ENCODE data around the gene C2orf81. TPM values are rescaled to one million over a fixed set of nuclear protein-coding genes. Genes with fewer than 3 reads are reported as not detected.
A peak's percentile ranks its signal among the peaks of the same experiment; 100 is the strongest.
"Not testable (repeated sequence)": the region's sequence is repeated elsewhere in the genome, so short reads cannot be mapped to it uniquely, and the experiment has no call there.

Gene C2orf81
- 1 to 10 TPM; 3.7 to 8.8 (median 7.6) TPM for polyA plus RNA-seq (ENCODE audit: low read depth in 6 of 6)

DNA sequence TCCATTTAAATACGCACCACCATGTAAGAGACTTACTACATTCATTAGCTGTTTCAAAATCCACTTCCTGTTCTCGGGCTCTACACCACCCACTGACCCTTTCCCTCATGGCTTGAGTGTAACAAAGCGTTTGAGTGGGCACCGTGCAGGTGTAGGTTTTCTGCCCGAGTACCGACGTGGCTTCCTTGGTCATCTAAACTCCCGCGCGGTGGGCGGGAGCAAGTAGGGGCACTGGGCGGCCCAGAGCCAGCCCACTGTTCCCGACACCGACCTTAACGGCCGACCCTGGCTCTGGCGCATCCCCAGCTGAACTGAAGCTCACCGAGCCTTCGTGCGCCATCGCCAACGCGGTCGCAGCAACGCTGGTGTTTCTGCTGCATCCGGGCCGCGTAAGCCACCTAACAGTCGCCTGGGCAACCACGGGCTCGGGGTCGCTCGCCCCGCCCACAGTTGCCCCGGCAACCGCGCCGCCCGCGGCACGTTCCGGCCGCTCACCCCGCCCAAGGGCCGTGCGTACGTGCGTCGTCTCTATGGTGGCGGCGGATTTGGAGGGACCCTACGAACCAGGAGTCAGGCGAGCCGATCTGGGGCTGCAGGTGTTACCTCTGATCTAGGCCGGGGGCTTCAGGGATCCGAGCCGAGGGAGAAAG lies at the start of gene C2orf81, which contains the start of gene WDR54:
C2orf81 (minus strand) TSS at position 399 of the 650 bp plus-strand sequence; CDS start at position 340, 59 bp downstream.
WDR54 (plus strand) TSS at position 510 of the 650 bp plus-strand sequence. CDS start 424 bp downstream, outside the sequence.
- Mint-ChIP-seq H3K36me3 (no peaks in the 10 kb centered on the region), H3K9me3 (no peaks in the 10 kb centered on the region), H3K4me3 (peak within 1 kb of the TSS; percentile 94 to 100 (median 98)), H3K27ac (peak within 1 kb of the TSS; percentile 95 to 100 (median 100)), H3K27me3 (no peaks in the 10 kb centered on the region), H3K4me1 (peaks cover 29 to 64% (median 38%) of the 10 kb centered on the region in 3 donors)
- ATAC-seq (ENCODE audit: low read depth in 2 of 2) = peak; percentile 87 to 88
- peak; percentile 97 for DNase-seq

- not testable (repeated sequence) for ATAC-seq (ENCODE audit: low read depth in 2 of 2)
Measured at GRCh38 chr2:74470742-74471141, 49.3 kb upstream of the C2orf81 start.

DNA sequence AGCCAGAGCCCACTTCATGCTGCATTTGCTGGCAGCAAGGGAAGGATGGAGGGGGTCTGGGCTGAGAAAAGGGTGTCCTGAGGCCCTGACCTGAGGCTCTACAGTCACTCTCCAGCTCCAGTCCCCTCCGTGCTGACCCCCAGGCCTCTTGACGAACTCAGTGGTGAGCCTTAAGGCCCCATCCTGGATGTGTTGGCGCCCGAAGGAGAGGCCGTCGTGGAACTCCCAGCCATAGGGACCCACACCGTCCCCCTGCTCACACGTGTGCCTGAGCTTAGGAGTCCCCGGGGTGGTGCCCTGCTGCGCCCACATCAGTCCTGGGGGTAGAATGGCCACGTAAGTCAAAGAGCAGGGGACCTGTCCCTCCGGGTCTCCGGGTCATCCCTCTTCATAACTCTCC lies 43.0 kb upstream of the C2orf81 start:
- Mint-ChIP-seq H3K4me1 (peaks cover 19 to 41% (median 38%) of the 10 kb centered on the region in 3 donors), H3K36me3 (no peaks in the 10 kb centered on the region), H3K27ac (peak overlapping the region in 5 of 6 donors; percentile 36 to 98 (median 75)), H3K27me3 (no peaks in the 10 kb centered on the region), H3K4me3 (peak overlapping the region; percentile 83 to 99 (median 98)), H3K9me3 (no peaks in the 10 kb centered on the region)
- DNase-seq = no peak
- ATAC-seq (ENCODE audit: low read depth in 2 of 2) = no peak

More at GRCh38 chr2:74470742-74471141, 49.3 kb upstream of the C2orf81 start:
- not testable (repeated sequence) for H3K27me3 Mint-ChIP-seq, DNase-seq, H3K9me3 Mint-ChIP-seq
- Mint-ChIP-seq H3K27ac (peak overlapping the region in 5 of 6 donors; percentile 20 to 85 (median 54)), H3K36me3 (peaks cover 0 to 17% of the 10 kb centered on the region in 2 donors), H3K4me1 (peaks cover 21 to 28% (median 22%) of the 10 kb centered on the region in 3 donors), H3K4me3 (peak overlapping the region; percentile 47 to 92 (median 68))

GRCh38 chr2:74462786-74463105 lies 41.3 kb upstream of the C2orf81 start:
- Mint-ChIP-seq H3K9me3 (no peaks in the 10 kb centered on the region), H3K4me1 (peaks cover 26 to 53% (median 48%) of the 10 kb centered on the region in 3 donors), H3K27ac (peak overlapping the region in 3 of 6 donors; percentile 19 to 44 (median 34)), H3K4me3 (peak overlapping the region; percentile 40 to 89 (median 51)), H3K27me3 (no peaks in the 10 kb centered on the region), H3K36me3 (no peaks in the 10 kb centered on the region)
- ATAC-seq (ENCODE audit: low read depth in 2 of 2) (no peak), DNase-seq (no peak)

DNA sequence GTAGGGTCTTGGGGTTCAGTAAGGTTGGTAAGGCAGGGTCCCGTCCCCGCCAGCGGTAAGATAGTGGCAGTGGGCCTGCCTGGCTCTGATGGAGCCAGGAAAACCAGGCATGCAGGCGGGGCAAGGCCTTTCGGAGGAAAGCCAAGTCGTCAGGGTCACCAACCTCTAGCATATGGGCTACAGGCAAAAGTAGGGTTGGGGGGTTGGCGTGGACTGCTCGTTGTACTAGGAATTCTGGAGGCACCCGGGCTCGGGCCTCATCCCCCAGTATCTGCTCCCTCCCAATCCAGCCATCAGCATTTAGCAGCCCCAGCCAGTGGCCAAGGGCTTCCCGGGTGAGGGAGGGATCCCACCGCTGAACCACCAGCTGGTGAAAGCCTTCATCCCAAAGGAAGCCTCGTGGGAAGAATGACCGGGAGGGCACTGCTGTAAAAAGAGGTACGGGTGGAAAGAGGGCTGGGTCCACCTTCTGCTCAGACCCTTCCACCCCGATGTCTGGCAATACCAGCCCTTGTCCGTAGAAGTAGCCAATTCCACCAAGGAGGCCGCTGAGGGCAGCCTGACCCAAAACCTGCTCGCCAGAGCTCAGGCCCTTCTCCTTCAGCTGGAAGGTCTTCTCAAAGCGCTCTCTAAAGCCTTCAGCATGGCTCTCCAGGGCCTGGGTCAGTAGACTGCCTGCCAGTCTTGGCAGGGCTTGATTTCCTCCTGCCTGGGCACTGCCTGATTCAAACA lies 40.8 kb upstream of the C2orf81 start:
- DNase-seq = no peak
- Mint-ChIP-seq H3K27ac (peak overlapping the region in 4 of 6 donors; percentile 34 to 59 (median 49)), H3K4me3 (peak overlapping the region in 4 of 8 donors; percentile 49 to 89 (median 76)), H3K36me3 (no peaks in the 10 kb centered on the region), H3K27me3 (no peaks in the 10 kb centered on the region), H3K9me3 (peaks cover 0 to 1% (median 0%) of the 10 kb centered on the region in 7 donors), H3K4me1 (peaks cover 27 to 58% (median 52%) of the 10 kb centered on the region in 3 donors)
- ATAC-seq (ENCODE audit: low read depth in 2 of 2) = no peak

DNA sequence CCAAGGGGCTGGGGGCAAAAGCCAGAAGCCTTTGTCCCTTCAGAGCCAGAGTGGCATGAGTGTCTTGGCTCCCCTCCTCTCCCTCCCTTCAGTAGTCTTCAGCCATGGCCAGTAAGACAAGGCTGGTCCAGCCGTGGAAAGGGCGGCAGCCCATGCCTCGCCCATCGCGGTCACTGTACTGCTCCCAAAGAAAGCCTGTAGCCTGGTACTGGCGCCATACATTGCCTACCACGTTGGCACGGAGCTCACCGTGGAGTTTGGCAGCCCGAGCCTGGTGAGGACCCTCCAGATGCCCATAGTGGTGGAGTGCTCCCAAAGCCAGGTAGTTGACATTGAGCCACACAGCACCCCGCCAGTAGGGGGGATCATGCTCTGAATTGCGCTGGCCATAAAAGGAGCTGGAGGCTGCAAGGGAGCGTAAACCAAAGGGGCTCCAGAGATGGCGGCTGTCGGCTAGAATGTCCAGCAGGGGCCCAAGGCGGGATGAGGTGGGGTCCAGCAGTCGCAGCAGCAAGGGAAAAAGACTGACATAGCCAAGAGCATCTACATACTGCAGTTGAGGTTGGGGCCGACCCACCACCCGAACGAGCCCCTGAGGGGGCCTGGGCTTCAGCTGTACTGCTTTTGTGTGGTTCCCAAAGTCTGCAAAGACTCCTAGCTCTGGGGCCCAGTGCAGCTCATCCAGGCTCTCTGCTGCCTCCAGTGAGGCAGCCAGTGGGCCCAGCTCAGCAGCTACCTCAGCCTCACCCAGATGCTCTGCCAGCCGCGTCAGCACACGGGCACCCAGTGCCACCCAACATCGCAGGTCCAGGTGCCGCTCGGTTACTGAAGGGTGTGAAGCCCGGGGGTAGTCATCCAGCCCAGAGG lies 40.0 kb upstream of the C2orf81 start:
- peaks cover 35 to 66% (median 60%) of the 10 kb centered on the region in 3 donors for H3K4me1 Mint-ChIP-seq
- peaks cover 0 to 1% (median 0%) of the 10 kb centered on the region in 7 donors for H3K9me3 Mint-ChIP-seq
- DNase-seq = no peak

DNA sequence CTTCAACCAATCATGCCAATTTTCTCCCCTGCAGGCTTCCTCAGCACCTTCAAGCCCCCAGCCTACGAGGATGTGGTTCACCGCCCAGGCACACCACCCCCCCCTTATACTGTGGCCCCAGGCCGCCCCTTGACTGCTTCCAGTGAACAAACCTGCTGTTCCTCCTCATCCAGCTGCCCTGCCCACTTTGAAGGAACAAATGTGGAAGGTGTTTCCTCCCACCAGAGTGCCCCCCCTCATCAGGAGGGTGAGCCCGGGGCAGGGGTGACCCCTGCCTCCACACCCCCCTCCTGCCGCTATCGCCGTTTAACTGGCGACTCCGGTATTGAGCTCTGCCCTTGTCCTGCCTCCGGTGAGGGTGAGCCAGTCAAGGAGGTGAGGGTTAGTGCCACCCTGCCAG lies 38.8 kb upstream of the C2orf81 start:
- H3K27ac Mint-ChIP-seq = peak overlapping the region in 1 of 6 donors; percentile 99

More for the DNA sequence above, 40.0 kb upstream of the C2orf81 start:
- ATAC-seq (ENCODE audit: low read depth in 2 of 2) = no peak
- peak overlapping the region in 3 of 8 donors; percentile 57 to 94 (median 60) for H3K4me3 Mint-ChIP-seq
- H3K27ac Mint-ChIP-seq = peak overlapping the region in 3 of 6 donors; percentile 6 to 59 (median 54)
- no peaks in the 10 kb centered on the region for H3K36me3 Mint-ChIP-seq
- no peaks in the 10 kb centered on the region for H3K27me3 Mint-ChIP-seq

GRCh38 chr2:74459503-74460118 lies 38.2 kb upstream of the C2orf81 start:
- Mint-ChIP-seq H3K4me3 (peak overlapping the region; percentile 94 to 100 (median 99)), H3K27ac (peak overlapping the region in 3 of 6 donors; percentile 83 to 100 (median 99)), H3K4me1 (peaks cover 47 to 77% (median 72%) of the 10 kb centered on the region in 3 donors)
- not testable (repeated sequence) for ATAC-seq (ENCODE audit: low read depth in 2 of 2); DNase-seq; H3K36me3 Mint-ChIP-seq; H3K27me3 Mint-ChIP-seq; H3K9me3 Mint-ChIP-seq

More for the DNA sequence above, 38.8 kb upstream of the C2orf81 start:
- not testable (repeated sequence) for DNase-seq; H3K36me3 Mint-ChIP-seq; H3K9me3 Mint-ChIP-seq; H3K27me3 Mint-ChIP-seq; ATAC-seq (ENCODE audit: low read depth in 2 of 2)
- H3K4me3 Mint-ChIP-seq = peak overlapping the region in 7 of 8 donors; percentile 53 to 100 (median 98)
- peaks cover 42 to 72% (median 66%) of the 10 kb centered on the region in 3 donors for H3K4me1 Mint-ChIP-seq

DNA sequence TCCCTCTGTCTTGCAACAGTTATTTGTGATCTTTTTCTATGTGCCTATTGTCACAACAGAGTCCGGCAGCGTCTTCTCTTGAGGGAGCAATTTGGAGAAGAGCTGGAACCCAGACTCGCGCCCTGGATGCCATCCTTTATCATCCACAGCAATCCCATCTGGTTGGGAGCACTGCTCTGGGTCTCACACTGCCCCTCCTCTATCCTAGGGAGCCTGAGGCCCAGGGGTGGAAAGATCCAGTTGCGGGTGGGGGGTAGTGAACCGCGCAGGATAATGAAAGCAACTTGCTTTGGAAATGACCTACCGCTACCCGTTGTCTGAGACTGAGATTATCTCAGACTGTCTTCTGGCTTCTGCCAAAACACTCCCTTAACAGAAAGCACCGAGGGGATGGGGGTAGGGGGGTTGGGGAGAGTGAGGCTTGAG lies 37.5 kb upstream of the C2orf81 start:
- DNase-seq (no peak), ATAC-seq (ENCODE audit: low read depth in 2 of 2) (no peak)
- Mint-ChIP-seq H3K27me3 (no peaks in the 10 kb centered on the region), H3K9me3 (peaks cover 0 to 1% (median 0%) of the 10 kb centered on the region in 7 donors), H3K27ac (peak overlapping the region; percentile 74 to 100 (median 100)), H3K4me3 (peak overlapping the region; percentile 94 to 100 (median 99)), H3K4me1 (peaks cover 51 to 75% (median 70%) of the 10 kb centered on the region in 3 donors), H3K36me3 (no peaks in the 10 kb centered on the region)

- peak within 1 kb of the TSS; percentile 98 to 100 (median 100) for H3K27ac Mint-ChIP-seq
- H3K36me3 Mint-ChIP-seq = no peaks in the 10 kb centered on the region
- H3K4me1 Mint-ChIP-seq = peaks cover 51 to 72% (median 64%) of the 10 kb centered on the region in 3 donors
- peak within 1 kb of the TSS; percentile 94 to 100 (median 99) for H3K4me3 Mint-ChIP-seq
- peaks cover 0 to 1% (median 0%) of the 10 kb centered on the region in 7 donors for H3K9me3 Mint-ChIP-seq
- ATAC-seq (ENCODE audit: low read depth in 2 of 2) (peak; percentile 77 to 79), DNase-seq (peak; percentile 99)
- H3K27me3 Mint-ChIP-seq = no peaks in the 10 kb centered on the region
Measured at GRCh38 chr2:74458132-74458937, 36.9 kb upstream of the C2orf81 start, which contains the start of gene WBP1. TSS of gene WBP1 (plus strand) at chr2:74458438. CDS start at chr2:74458603, 165 bp downstream.

DNA sequence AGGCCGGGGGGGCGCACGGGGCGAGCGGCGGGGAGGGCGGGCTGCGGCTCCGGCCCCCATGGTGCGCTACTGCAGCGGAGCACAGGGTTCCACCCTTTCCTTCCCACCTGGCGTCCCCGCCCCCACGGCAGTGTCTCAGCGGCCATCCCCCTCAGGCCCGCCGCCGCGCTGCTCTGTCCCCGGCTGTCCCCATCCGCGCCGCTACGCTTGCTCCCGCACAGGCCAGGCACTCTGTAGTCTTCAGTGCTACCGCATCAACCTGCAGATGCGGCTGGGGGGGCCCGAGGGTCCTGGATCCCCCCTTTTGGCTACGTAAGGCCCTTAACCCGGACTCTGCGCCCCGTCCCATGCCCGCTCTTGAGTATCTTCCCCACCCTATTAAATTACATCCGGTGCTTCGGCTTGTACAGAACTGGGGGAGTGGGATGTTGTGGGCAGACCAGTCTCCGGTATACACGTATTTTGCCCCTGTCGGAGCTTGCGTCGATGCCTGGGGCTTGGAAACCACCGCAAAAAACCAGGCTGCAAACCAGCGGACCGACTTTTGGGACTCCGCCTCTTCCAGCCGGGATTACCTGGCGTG lies 36.2 kb upstream of the C2orf81 start:
- peaks cover 0 to 1% (median 0%) of the 10 kb centered on the region in 7 donors for H3K9me3 Mint-ChIP-seq
- peak overlapping the region; percentile 94 to 100 (median 99) for H3K4me3 Mint-ChIP-seq
- H3K27ac Mint-ChIP-seq = peak overlapping the region; percentile 98 to 100 (median 100)
- DNase-seq (peak; percentile 86), ATAC-seq (ENCODE audit: low read depth in 2 of 2) (peak; percentile 58 to 60)
- no peaks in the 10 kb centered on the region for H3K27me3 Mint-ChIP-seq
- peaks cover 47 to 65% (median 58%) of the 10 kb centered on the region in 3 donors for H3K4me1 Mint-ChIP-seq
- no peaks in the 10 kb centered on the region for H3K36me3 Mint-ChIP-seq

All from naive B cell (primary cell).